ENCODE measurements around the gene UBAC2.

Gene UBAC2

GRCh38 chr13:99290894-99291293 lies 90.2 kb downstream of the UBAC2 start:
- ATAC-seq: no peak
- TF ChIP-seq OSR1 (CRISPR knock-in tag; IDR thresholded peaks at IDR 0.05): no peak
- no peak for TF ChIP-seq CSDC2 (CRISPR knock-in tag; IDR thresholded peaks at IDR 0.05)
- no peak for TF ChIP-seq ZFP3 (CRISPR knock-in tag; IDR thresholded peaks at IDR 0.05)
- TF ChIP-seq ESRRG (CRISPR knock-in tag; IDR thresholded peaks at IDR 0.05): no peak
- TF ChIP-seq GLIS3 (CRISPR knock-in tag; IDR thresholded peaks at IDR 0.05): no peak
- no peak for TF ChIP-seq ARNTL (CRISPR knock-in tag; IDR thresholded peaks at IDR 0.05; ENCODE audit: borderline replicate concordance, low read depth)
- no peak for TF ChIP-seq PATZ1 (CRISPR knock-in tag; IDR thresholded peaks at IDR 0.05; ENCODE audit: borderline replicate concordance)

DNA sequence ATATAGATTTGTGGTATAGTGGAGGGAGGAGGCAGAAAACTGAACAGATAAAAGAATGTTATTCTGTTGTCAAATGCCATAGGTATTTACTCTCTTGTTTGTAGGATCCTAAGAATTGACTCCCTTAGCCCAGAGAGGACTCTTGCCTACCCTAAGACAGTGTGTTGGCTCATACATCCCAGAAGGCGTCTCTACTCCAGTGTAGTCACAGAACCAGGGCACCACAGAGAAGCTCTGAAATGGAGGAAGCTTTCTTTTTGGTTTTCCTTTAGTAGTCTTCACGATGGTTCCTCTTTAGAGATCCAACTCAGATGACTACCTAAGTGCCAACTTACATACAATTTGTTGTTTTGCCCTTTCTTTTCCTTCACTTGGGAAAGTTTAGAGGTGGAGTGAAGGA lies 92.5 kb downstream of the UBAC2 start:
- ATAC-seq: no peak
- TF ChIP-seq SNAI2 (CRISPR knock-in tag; IDR thresholded peaks at IDR 0.05) (no peak), PATZ1 (CRISPR knock-in tag; IDR thresholded peaks at IDR 0.05; ENCODE audit: borderline replicate concordance) (no peak), ZNF70 (CRISPR knock-in tag; IDR thresholded peaks at IDR 0.05) (no peak), CSRNP3 (CRISPR knock-in tag; IDR thresholded peaks at IDR 0.05) (no peak)

DNA sequence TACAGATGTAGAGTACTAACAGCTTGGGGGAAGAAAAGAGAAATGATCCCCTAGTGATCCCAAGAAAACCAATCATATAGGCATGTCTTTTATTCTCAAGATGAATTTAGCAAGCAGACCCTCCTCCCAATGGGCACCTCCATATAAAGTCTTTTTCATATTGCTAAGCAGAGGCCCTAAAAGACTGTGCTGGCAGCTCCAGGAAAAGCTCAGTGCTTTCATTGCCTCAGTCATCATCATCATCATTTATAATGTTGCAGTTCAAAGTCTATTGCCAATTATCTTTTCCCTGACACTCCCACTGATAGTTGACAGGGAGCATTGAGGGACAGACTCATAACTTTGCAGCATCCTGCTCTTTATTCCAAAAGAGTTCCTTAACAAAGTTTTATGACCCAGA lies 93.5 kb downstream of the UBAC2 start:
- no peak for ATAC-seq
- TF ChIP-seq ZNF8 (CRISPR knock-in tag; IDR thresholded peaks at IDR 0.05) (no peak), TOX (CRISPR knock-in tag; IDR thresholded peaks at IDR 0.05; ENCODE audit: borderline replicate concordance) (no peak), ISL1 (CRISPR knock-in tag; IDR thresholded peaks at IDR 0.05) (no peak), ARNTL (CRISPR knock-in tag; IDR thresholded peaks at IDR 0.05; ENCODE audit: borderline replicate concordance, low read depth) (no peak), ESRRG (CRISPR knock-in tag; IDR thresholded peaks at IDR 0.05) (no peak)

- TF ChIP-seq, protein P1, sequence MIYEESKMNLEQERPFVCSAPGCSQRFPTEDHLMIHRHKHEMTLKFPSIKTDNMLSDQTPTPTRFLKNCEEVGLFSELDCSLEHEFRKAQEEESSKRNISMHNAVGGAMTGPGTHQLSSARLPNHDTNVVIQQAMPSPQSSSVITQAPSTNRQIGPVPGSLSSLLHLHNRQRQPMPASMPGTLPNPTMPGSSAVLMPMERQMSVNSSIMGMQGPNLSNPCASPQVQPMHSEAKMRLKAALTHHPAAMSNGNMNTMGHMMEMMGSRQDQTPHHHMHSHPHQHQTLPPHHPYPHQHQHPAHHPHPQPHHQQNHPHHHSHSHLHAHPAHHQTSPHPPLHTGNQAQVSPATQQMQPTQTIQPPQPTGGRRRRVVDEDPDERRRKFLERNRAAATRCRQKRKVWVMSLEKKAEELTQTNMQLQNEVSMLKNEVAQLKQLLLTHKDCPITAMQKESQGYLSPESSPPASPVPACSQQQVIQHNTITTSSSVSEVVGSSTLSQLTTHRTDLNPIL (CRISPR knock-in tag; IDR thresholded peaks at IDR 0.05; ENCODE audit: low read depth): no peak
- TF ChIP-seq, protein P2, sequence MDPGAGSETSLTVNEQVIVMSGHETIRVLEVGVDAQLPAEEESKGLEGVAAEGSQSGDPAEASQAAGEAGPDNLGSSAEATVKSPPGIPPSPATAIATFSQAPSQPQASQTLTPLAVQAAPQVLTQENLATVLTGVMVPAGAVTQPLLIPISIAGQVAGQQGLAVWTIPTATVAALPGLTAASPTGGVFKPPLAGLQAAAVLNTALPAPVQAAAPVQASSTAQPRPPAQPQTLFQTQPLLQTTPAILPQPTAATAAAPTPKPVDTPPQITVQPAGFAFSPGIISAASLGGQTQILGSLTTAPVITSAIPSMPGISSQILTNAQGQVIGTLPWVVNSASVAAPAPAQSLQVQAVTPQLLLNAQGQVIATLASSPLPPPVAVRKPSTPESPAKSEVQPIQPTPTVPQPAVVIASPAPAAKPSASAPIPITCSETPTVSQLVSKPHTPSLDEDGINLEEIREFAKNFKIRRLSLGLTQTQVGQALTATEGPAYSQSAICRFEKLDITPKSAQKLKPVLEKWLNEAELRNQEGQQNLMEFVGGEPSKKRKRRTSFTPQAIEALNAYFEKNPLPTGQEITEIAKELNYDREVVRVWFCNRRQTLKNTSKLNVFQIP (CRISPR knock-in tag; IDR thresholded peaks at IDR 0.05; ENCODE audit: borderline replicate concordance, low read depth): no peak
- TF ChIP-seq PPARA (CRISPR knock-in tag; IDR thresholded peaks at IDR 0.05; ENCODE audit: borderline replicate concordance) (no peak), ZC3H10 (CRISPR knock-in tag; IDR thresholded peaks at IDR 0.05) (no peak), ESRRG (CRISPR knock-in tag; IDR thresholded peaks at IDR 0.05) (no peak), TOX (CRISPR knock-in tag; IDR thresholded peaks at IDR 0.05; ENCODE audit: borderline replicate concordance) (no peak), ISL1 (CRISPR knock-in tag; IDR thresholded peaks at IDR 0.05) (no peak), ZNF565 (CRISPR knock-in tag; conservative IDR thresholded peaks at IDR 0.05; ENCODE audit: low read depth) (no peak), CSRNP3 (CRISPR knock-in tag; IDR thresholded peaks at IDR 0.05) (no peak), TCF4 (CRISPR knock-in tag; IDR thresholded peaks at IDR 0.05; ENCODE audit: borderline replicate concordance) (no peak), BACH2 (CRISPR knock-in tag; IDR thresholded peaks at IDR 0.05; ENCODE audit: borderline replicate concordance) (no peak), PATZ1 (CRISPR knock-in tag; IDR thresholded peaks at IDR 0.05; ENCODE audit: borderline replicate concordance) (no peak), ZNF8 (CRISPR knock-in tag; IDR thresholded peaks at IDR 0.05) (no peak), OSR1 (CRISPR knock-in tag; IDR thresholded peaks at IDR 0.05) (no peak)
- ATAC-seq: no peak
These were observed 94.3 kb downstream of the UBAC2 start for GRCh38 chr13:99294958-99295357.
